Measurements from ENCODE around the gene CEP350. TPM values are rescaled to one million over a fixed set of nuclear protein-coding genes. Genes with fewer than 3 reads are reported as not detected.
A peak's percentile ranks its signal among the peaks of the same experiment; 100 is the strongest.

The CEP350 gene
- total and polyA plus RNA-seq, 12 donors, result 4.1 to 71.4 (median 42.4) TPM

DNA sequence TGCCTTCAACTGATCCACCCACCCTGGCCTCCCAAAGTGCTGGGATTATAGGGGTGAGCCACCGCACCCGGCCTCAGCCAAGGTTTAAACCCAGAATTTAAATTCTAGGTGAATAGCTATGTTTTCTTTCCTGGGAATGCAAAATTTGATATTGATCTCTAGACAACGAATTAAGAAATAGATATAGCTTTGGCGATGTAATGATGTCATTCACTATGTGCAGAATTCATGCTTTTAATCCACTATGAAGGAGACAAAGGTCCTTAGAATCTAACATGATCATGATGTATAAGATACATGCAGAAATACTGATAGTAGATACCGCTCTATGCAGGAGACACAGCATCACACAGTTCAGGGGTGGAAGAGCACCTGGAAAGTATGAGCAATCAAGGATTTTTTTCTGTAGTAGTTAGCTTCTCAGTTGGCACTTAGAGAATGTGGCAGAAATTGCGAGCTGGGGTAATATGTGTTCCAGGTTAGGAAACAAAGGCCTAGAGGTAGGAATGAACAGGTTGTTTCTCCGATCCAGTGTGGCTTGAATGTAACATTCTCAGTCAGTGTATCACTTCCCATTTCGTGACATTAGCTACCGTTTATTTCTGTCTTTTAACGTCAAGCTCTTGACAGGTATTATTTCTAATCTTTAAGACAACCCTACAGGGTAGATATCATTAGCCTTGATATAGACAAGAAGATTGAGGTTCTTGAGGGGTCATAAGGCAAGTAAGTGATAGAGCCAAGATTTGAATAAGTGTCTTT is 3.0 kb upstream of the CEP350 start:
- H3K27me3 ChIP-seq, result no peaks in the 10 kb centered on the region
- H3K36me3 ChIP-seq (replicated peaks in 1 of 2), result no peaks in the 10 kb centered on the region
- DNase-seq, result no peak
- intact Hi-C loops (cut with DNase I), result loop anchor here in 1 of 2 donors (10.0 kb wide), 1 partner anchor 67 kb away; the partner anchor contains the start of gene TOR1AIP1
- WGBS, 4 donors, result 81 to 91% (median 88%) methylated on average over 10 of the region's 10 CpGs
- H3K4me1 ChIP-seq (replicated peaks in 1 of 2), result peaks cover 4 to 20% of the 10 kb centered on the region in 2 donors
- H3K9me3 ChIP-seq (replicated peaks in 1 of 3), result no peaks in the 10 kb centered on the region
- H3K27ac ChIP-seq, result no peak overlapping the region
- H3K4me3 ChIP-seq, result no peak overlapping the region
- TF ChIP-seq POLR2A (IDR thresholded peaks at IDR 0.05), result no peak
- TF ChIP-seq CTCF (IDR thresholded peaks at IDR 0.05), result no peak

DNA sequence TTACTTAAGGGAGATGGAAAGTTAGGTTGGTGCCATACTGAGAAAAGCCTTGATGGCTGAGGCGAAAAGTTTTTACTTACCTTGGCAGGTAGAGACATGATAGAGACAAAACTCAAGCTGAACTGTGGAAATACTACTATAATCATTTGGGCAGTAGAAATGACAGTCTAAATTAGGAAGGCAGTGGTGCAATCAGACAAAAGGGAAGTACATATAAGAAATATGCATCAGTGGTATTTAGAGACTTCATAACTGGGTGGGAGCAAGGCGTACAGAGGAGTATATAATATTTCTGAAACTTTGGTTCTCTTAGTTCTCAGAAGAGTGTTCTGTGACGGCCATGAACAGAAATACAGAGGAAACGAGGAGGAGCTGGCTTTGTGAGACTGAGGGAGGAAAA is 2.4 kb upstream of the CEP350 start:
- no peak overlapping the region for H3K4me3 ChIP-seq
- peaks cover 4 to 26% of the 10 kb centered on the region in 2 donors for H3K4me1 ChIP-seq (replicated peaks in 1 of 2)
- DNase-seq, result no peak
- 73 to 91% (median 81%) methylated on average over 4 of the region's 4 CpGs for WGBS, 4 donors
- H3K36me3 ChIP-seq (replicated peaks in 1 of 2), result no peaks in the 10 kb centered on the region
- no peaks in the 10 kb centered on the region for H3K27me3 ChIP-seq
- H3K9me3 ChIP-seq (replicated peaks in 1 of 3), result no peaks in the 10 kb centered on the region
- H3K27ac ChIP-seq, result no peak overlapping the region
- TF ChIP-seq POLR2A (IDR thresholded peaks at IDR 0.05) (no peak), CTCF (IDR thresholded peaks at IDR 0.05) (no peak)
- intact Hi-C loops (cut with DNase I), result loop anchor here in 1 of 2 donors (10.0 kb wide), 1 partner anchor 67 kb away; the partner anchor contains the start of gene TOR1AIP1

DNA sequence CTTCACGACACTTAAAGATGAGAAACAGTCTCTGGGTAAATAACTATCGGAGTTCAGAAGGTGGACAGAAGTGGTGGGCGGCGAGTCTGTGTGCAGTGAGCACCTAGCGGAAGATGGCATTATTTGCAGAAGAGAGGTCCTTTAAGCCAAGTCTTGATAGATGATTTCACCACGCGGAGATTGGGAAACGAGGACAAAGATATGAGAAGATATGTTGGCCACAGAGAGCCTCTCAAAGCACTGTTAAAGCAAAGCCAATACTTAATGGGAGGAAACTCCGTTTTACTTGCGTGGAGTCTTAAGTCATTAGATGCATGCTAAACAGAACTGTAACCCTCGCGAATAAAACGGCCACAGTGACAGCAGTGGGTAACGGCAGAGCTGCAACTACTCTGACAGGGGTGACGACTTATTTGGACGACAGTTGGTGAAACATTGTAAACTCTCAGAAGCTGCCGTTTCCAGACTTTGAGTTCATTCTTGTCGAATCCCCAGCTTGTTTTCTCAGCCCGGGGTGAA is 577 bp upstream of the CEP350 start:
- TF ChIP-seq POLR2A (IDR thresholded peaks at IDR 0.05), result peak in 1 of 2 donors; percentile 36
- peak in 5 of 6 experiments; percentile 13 to 58 (median 46) for TF ChIP-seq CTCF (IDR thresholded peaks at IDR 0.05)
- Histone ChIP-seq H3K27ac (peak overlapping the region; percentile 61 to 98 (median 92)), H3K36me3 (replicated peaks in 1 of 2) (no peaks in the 10 kb centered on the region), H3K4me3 (peak overlapping the region in 2 of 4 donors; percentile 98), H3K27me3 (no peaks in the 10 kb centered on the region), H3K4me1 (replicated peaks in 1 of 2) (peaks cover 4 to 41% of the 10 kb centered on the region in 2 donors), H3K9me3 (replicated peaks in 1 of 3) (no peaks in the 10 kb centered on the region)
- intact Hi-C loops (cut with DNase I), result loop anchor here in 1 of 2 donors (10.0 kb wide), 1 partner anchor 69 kb away; the partner anchor contains the start of gene TOR1AIP1
- 1 to 4% (median 3%) methylated on average over 18 to 19 of the region's 19 CpGs for WGBS, 4 donors
- peak in 6 of 7 donors; percentile 55 to 78 (median 70) for DNase-seq

DNA sequence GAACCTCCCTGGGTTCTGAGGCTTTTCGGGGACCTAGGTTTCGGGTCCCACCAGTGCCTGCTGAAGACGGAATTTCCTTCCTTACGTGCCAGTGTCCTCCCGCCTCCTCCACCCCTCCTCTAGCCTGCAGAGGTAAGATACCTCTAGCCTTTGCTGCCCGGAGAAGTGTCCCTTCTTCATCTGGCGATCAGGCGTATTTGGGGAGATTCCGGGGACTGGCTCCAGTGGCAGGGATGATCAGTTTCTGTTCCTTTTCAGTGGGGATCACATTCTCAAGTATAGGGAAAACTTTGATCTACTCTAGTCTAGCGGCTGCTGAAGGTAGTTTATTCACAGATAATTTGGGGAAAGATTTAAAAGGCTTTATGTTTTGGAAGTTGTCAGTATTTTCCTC is 674 bp downstream of the CEP350 start:
- H3K4me3 ChIP-seq, result peak overlapping the region; percentile 93 to 98 (median 97)
- H3K4me1 ChIP-seq (replicated peaks in 1 of 2), result peaks cover 4 to 41% of the 10 kb centered on the region in 2 donors
- TF ChIP-seq CTCF (IDR thresholded peaks at IDR 0.05) (peak in 2 of 6 experiments; percentile 11 to 33), POLR2A (IDR thresholded peaks at IDR 0.05) (no peak)
- no peaks in the 10 kb centered on the region for H3K27me3 ChIP-seq
- peak in 1 of 7 donors; percentile 33 for DNase-seq
- no peaks in the 10 kb centered on the region for H3K9me3 ChIP-seq (replicated peaks in 1 of 3)
- intact Hi-C loops (cut with DNase I), result loop anchor here in 1 of 2 donors (10.0 kb wide), 1 partner anchor 70 kb away; the partner anchor contains the start of gene TOR1AIP1
- peak overlapping the region in 4 of 5 donors; percentile 85 to 98 (median 94) for H3K27ac ChIP-seq
- no peaks in the 10 kb centered on the region for H3K36me3 ChIP-seq (replicated peaks in 1 of 2)
- 0% methylated on average over 5 to 10 of the region's 10 CpGs for WGBS, 4 donors

Data from adrenal gland (tissue), 12 donors.